Measurements from ENCODE around the gene SHLD1. TPM values are rescaled to one million over a fixed set of nuclear protein-coding genes. Genes with fewer than 3 reads are reported as not detected.

SHLD1 gene
- polyA plus RNA-seq, 1 experiment = 4.1 TPM

DNA sequence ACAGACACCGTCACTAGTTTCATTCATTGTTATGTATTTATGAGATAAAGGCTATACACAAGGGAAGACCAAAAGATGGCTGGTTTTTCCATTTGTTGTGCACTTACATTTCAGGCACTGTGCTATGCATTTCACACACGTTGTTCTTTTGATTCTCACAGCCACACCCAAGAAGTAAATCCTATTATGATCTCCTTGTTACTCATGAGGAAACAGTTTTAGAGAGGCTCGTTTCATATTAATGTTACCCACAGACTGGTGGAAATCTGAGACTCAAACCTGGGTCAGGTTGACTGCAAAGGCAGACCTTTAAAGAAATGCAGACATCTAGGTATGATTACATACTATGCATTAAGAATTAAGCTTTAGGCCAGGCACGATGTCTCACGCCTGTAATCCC lies 34.9 kb downstream of the SHLD1 start:
- no peak overlapping the region for H3K27ac ChIP-seq (ENCODE audit: low read depth, low read length)
- ChIA-PET CTCF (interaction anchor here (1.7 kb wide), 1 partner anchor 228 kb away, joined by 5 read pairs; no protein-coding TSS in a partner anchor), POLR2A (no interaction called here)
- H3K27me3 ChIP-seq (ENCODE audit: control insufficient read depth, insufficient read depth, low read length) = no peaks in the 10 kb centered on the region
- H3K4me3 ChIP-seq (ENCODE audit: low read depth, low read length) = no peak overlapping the region
- TF ChIP-seq, protein P1, sequence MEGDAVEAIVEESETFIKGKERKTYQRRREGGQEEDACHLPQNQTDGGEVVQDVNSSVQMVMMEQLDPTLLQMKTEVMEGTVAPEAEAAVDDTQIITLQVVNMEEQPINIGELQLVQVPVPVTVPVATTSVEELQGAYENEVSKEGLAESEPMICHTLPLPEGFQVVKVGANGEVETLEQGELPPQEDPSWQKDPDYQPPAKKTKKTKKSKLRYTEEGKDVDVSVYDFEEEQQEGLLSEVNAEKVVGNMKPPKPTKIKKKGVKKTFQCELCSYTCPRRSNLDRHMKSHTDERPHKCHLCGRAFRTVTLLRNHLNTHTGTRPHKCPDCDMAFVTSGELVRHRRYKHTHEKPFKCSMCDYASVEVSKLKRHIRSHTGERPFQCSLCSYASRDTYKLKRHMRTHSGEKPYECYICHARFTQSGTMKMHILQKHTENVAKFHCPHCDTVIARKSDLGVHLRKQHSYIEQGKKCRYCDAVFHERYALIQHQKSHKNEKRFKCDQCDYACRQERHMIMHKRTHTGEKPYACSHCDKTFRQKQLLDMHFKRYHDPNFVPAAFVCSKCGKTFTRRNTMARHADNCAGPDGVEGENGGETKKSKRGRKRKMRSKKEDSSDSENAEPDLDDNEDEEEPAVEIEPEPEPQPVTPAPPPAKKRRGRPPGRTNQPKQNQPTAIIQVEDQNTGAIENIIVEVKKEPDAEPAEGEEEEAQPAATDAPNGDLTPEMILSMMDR (IDR thresholded peaks at IDR 0.05; ENCODE audit: low read depth, low read length) = no peak
- no peaks in the 10 kb centered on the region for H3K9me3 ChIP-seq (ENCODE audit: control insufficient read depth, insufficient read depth, low read length)
- no peak for DNase-seq (ENCODE audit: low read depth, low spot score)

DNA sequence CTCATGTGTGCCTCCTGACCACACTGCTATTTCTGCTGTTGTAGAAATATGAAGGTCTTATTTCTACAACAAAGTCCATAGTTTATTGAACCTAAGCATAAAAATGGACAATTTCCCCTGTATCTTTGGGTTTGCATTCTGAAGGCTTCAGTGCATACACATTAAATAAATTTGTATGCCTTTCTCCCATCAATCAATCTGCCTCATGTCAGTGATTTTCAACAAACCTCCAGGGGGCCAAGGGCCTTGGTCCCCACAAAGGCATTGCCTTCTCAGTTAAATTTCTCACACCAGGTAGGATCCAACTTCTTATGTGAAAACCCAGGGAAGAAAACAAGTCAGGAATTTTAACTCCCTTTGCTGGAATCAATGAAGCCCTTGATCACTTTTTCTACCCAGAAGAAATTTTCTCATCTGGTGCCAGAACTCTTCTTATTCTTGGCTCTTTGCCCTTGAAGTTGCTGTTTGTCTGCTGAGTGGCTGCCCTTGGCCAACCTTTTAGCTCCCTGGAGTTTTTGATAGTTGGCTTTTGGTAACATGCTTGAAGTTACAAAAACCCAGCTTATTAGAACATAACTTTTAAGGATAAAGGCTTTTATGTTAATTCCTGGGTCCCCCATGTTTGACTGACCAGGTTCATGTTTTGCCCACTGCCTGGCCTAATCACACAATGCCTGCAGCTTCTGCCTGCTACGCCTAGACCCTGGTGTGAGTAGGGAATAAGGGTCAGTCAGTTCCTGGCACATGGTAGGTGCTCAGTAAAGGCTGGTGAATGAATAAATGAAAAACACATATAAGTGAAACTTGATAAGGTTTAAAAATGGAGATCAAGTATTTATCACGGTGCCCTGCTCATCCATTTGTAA lies 37.0 kb downstream of the SHLD1 start:
- ChIA-PET CTCF (interaction anchor here (0.5 to 3.9 kb wide), 37 partner anchors 10 to 256 kb away, joined by 3 to 105 read pairs (median 5); partner anchors contain the start of gene SHLD1), POLR2A (no interaction called here)
- TF ChIP-seq, protein P1 (IDR thresholded peaks at IDR 0.05; ENCODE audit: low read depth, low read length) = no peak
- no peak overlapping the region for H3K4me3 ChIP-seq (ENCODE audit: low read depth, low read length)
- H3K27me3 ChIP-seq (ENCODE audit: control insufficient read depth, insufficient read depth, low read length) = no peaks in the 10 kb centered on the region
- no peak for DNase-seq (ENCODE audit: low read depth, low spot score)
- H3K9me3 ChIP-seq (ENCODE audit: control insufficient read depth, insufficient read depth, low read length) = no peaks in the 10 kb centered on the region
- no peak overlapping the region for H3K27ac ChIP-seq (ENCODE audit: low read depth, low read length)

DNA sequence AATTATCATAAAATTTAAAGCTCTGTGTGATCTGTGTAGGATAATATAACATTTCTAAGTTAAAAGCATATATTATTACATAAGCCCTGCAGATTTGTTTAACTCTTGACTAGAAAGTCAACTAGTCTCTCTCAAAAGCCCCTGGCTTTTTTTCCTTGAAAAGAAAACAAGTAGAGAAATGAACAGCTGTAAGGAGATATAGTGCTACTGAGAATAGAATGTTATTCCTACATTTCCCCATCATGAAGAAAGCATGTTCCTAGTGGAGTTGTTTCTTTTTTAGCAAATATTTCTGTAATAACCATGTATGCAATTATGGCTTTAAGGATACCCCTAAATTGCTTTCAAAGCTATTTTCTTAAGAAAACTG lies 37.6 kb downstream of the SHLD1 start:
- ChIA-PET CTCF (interaction anchor here (0.5 to 3.9 kb wide), 39 partner anchors 9 to 257 kb away, joined by 3 to 105 read pairs (median 5); partner anchors contain the start of gene SHLD1), POLR2A (no interaction called here)
- Histone ChIP-seq H3K27me3 (ENCODE audit: control insufficient read depth, insufficient read depth, low read length) (no peaks in the 10 kb centered on the region), H3K9me3 (ENCODE audit: control insufficient read depth, insufficient read depth, low read length) (no peaks in the 10 kb centered on the region), H3K4me3 (ENCODE audit: low read depth, low read length) (no peak overlapping the region), H3K27ac (ENCODE audit: low read depth, low read length) (no peak overlapping the region)
- TF ChIP-seq, protein P1 (IDR thresholded peaks at IDR 0.05; ENCODE audit: low read depth, low read length) = no peak
- no peak for DNase-seq (ENCODE audit: low read depth, low spot score)

DNA sequence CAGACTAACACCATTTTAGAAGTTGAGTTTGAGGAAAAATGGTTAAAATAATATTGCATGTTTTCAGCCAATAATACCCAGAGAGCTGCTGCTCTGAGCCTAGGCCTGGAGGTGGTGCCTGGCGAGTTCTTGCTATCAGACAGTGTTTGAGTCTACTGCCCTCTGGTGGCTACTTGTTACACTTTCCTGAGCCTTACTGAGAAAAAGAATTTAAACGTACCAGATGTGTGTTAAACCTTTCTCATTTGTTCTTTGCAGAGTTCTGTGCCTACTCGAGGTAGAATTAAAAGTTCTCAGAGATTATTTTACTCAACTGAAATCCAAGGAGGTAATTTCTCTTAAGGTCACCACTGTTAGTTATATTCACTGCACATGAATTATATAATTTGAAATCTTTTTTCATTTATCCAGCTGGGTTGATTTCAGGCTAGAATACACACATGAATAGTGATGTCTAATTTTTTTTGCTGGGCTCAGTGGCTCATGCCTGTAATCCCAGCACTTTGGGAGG lies 38.2 kb downstream of the SHLD1 start:
- TF ChIP-seq, protein P1 (IDR thresholded peaks at IDR 0.05; ENCODE audit: low read depth, low read length) = peak; percentile 91
- no peaks in the 10 kb centered on the region for H3K27me3 ChIP-seq (ENCODE audit: control insufficient read depth, insufficient read depth, low read length)
- no peak overlapping the region for H3K4me3 ChIP-seq (ENCODE audit: low read depth, low read length)
- no peaks in the 10 kb centered on the region for H3K9me3 ChIP-seq (ENCODE audit: control insufficient read depth, insufficient read depth, low read length)
- DNase-seq (ENCODE audit: low read depth, low spot score) = peak; percentile 77
- H3K27ac ChIP-seq (ENCODE audit: low read depth, low read length) = no peak overlapping the region
- ChIA-PET POLR2A (no interaction called here), CTCF (interaction anchor here (0.5 to 3.9 kb wide), 38 partner anchors 9 to 258 kb away, joined by 3 to 105 read pairs (median 5); partner anchors contain the start of gene SHLD1)

DNA sequence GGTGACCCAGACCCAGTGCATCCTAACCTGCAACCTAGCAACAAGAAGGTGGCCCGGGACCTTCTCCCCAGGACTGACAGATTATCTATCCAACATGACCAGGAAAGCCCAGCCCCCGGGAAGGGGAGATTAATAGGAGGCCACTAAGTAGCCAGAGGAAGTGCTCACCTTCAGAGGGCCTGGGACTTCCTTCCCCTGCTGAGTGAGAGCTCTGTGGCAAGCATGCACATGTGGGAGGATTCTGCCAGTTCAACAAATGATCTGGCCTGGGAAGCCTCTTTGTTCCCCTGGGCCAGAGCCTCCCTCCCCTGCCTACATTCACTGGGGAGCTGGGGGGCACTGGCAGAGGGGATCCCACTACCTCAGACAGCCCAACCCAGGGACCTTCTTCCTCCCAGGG lies 39.6 kb downstream of the SHLD1 start:
- ChIA-PET CTCF (interaction anchor here (1.4 to 3.9 kb wide), 4 partner anchors 189 to 259 kb away, joined by 5 to 105 read pairs (median 72); no protein-coding TSS in a partner anchor), POLR2A (no interaction called here)
- Histone ChIP-seq H3K27ac (ENCODE audit: low read depth, low read length) (no peak overlapping the region), H3K27me3 (ENCODE audit: control insufficient read depth, insufficient read depth, low read length) (no peaks in the 10 kb centered on the region), H3K9me3 (ENCODE audit: control insufficient read depth, insufficient read depth, low read length) (no peaks in the 10 kb centered on the region), H3K4me3 (ENCODE audit: low read depth, low read length) (no peak overlapping the region)
- TF ChIP-seq, protein P1 (IDR thresholded peaks at IDR 0.05; ENCODE audit: low read depth, low read length) = no peak
- DNase-seq (ENCODE audit: low read depth, low spot score) = no peak

Data from AG04450 (cell line).